Measurements from ENCODE around the gene CNTNAP2. TPM values are rescaled to one million over a fixed set of nuclear protein-coding genes. Genes with fewer than 3 reads are reported as not detected.

The CNTNAP2 gene
- total and polyA plus RNA-seq, 2 of the 4 experiments (the other 2 are of a cell fraction) = not detected

GRCh38 chr7:147298611-147299043, 1182.0 kb downstream of the CNTNAP2 start:
- Histone ChIP-seq H4K5ac (ENCODE audit: low read depth, low read length) (no peak overlapping the region), H3K9ac (ENCODE audit: low read depth, low read length) (no peak overlapping the region), H3K9me3 (ENCODE audit: control insufficient read depth, insufficient read depth, low read length) (peaks cover 3% of the 10 kb centered on the region; the same call in 1 of the 2 replicates), H3K4me1 (ENCODE audit: control insufficient read depth, insufficient read depth, low read length) (no peaks in the 10 kb centered on the region), H3K56ac (ENCODE audit: extremely low read depth, insufficient read depth, low read length) (no peak overlapping the region), H4K20me1 (ENCODE audit: insufficient read depth, low read length) (no peaks in the 10 kb centered on the region), H2BK20ac (ENCODE audit: low read depth, low read length) (no peak overlapping the region), H2BK15ac (ENCODE audit: low read depth, low read length) (no peak overlapping the region), H3K79me1 (ENCODE audit: low read depth in 1 of 2, low read length in 2 of 2) (no peaks in the 10 kb centered on the region), H3K23ac (ENCODE audit: low read depth, low read length) (no peak overlapping the region), H3K4me2 (ENCODE audit: low read depth, low read length) (no peak overlapping the region), H3K36me3 (ENCODE audit: control insufficient read depth, insufficient read depth, low read length) (no peaks in the 10 kb centered on the region), H4K91ac (ENCODE audit: insufficient read depth, low read depth, low read length) (no peak overlapping the region), H2BK5ac (ENCODE audit: low read depth, low read length, poor library complexity, severe bottlenecking) (no peak overlapping the region), H3K18ac (ENCODE audit: low read depth, low read length) (no peak overlapping the region), H2AK5ac (ENCODE audit: low read depth, low read length) (no peak overlapping the region), H3K4me3 (ENCODE audit: insufficient read depth, low read depth, low read length) (no peak overlapping the region), H2AK9ac (replicated peaks; ENCODE audit: low read depth, low read length, poor library complexity) (no peak overlapping the region), H3K27ac (ENCODE audit: insufficient read depth, low read length) (no peak overlapping the region), H2BK120ac (ENCODE audit: low read depth, low read length) (no peak overlapping the region), H4K8ac (ENCODE audit: low read depth in 2 of 2, low read length in 2 of 2) (no peak overlapping the region), H3K4ac (ENCODE audit: low read depth, low read length) (no peak overlapping the region), H3K27me3 (ENCODE audit: control insufficient read depth, insufficient read depth, low read length) (no peaks in the 10 kb centered on the region), H2AFZ (replicated peaks; ENCODE audit: low read length, poor library complexity) (no peak overlapping the region), H3K14ac (replicated peaks; ENCODE audit: low read depth, low read length) (no peak overlapping the region), H3K9me1 (ENCODE audit: insufficient read depth, low read length) (no peaks in the 10 kb centered on the region)
- in situ Hi-C loops (cut with MboI; ENCODE audit: low sequenced_read_pairs) = no loop called here
- dilution Hi-C loops (cut with HindIII; ENCODE audit: low sequenced_read_pairs, unreplicated experiment) = no loop called here
- ATAC-seq (ENCODE audit: low read depth) = peak; percentile 76
- ChIA-PET CTCF (no interaction called here), POLR2A (ENCODE audit: unreplicated experiment) (no interaction called here)
- no CpG with 5 or more reads among the region's 1 CpG for WGBS, 2 experiments (ENCODE audit: extremely low coverage in 2 of 2, insufficient read length in 1 of 2)
- intact Hi-C loops (cut with micrococcal nuclease) = no loop called here
- TF ChIP-seq MAFK (IDR thresholded peaks at IDR 0.05; ENCODE audit: low read depth, low read length) (no peak), MXI1 (IDR thresholded peaks at IDR 0.05; ENCODE audit: borderline replicate concordance, low read depth, low read length) (no peak), CEBPB (IDR thresholded peaks at IDR 0.05; ENCODE audit: low read depth, low read length) (no peak), RAD21 (IDR thresholded peaks at IDR 0.05; ENCODE audit: low read length) (no peak), RCOR1 (IDR thresholded peaks at IDR 0.05; ENCODE audit: insufficient replicate concordance, low read length) (no peak)
- no TSS peak for BruUV-seq (replicated peaks)
- DNase-seq = peak; percentile 41
